GM21423 (cell line): ENCODE measurements around the gene IFI27.
"Not testable (repeated sequence)": the region's sequence is repeated elsewhere in the genome, so short reads cannot be mapped to it uniquely, and the experiment has no call there.

ENCODE experiments used
- ATAC-seq: cut with Tn5 transposase; IDR thresholded peaks from one replicate; pipeline ENCODE4 v1.9.1; 2021; ENCODE audit warnings: mild to moderate bottlenecking, moderate library complexity; ENCODE audit not compliant: unreplicated experiment

The IFI27 gene

DNA sequence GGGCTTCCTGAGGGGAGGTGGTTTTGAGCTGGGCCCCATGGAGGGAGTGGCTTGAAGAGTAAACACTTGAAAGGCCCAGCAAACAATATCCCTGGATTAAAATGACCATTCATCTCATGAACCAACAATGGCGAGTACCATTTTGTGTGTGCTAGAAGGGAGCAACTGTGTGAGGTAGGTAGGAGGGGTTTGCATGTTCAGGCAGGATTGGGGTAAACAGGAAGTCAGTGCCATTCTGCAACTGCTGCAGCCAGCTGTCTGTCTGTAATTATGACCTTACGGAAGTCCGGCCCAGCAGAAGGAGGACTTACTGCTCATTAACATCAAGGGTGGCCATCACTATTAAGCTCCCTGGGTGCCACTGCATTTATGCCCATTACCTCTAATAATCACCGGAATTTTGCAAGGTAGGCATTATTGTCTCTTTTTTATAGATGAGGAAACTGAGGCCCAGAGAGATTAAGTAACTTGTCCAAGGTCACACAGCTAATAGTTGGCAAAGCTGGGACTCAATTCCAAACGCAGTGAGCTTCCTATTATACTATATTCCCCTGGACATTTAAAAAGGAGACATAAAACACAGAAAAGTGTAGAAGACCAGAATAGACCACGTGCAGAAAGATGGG, 35.5 kb downstream of the IFI27 start:
- no peak for ATAC-seq

DNA sequence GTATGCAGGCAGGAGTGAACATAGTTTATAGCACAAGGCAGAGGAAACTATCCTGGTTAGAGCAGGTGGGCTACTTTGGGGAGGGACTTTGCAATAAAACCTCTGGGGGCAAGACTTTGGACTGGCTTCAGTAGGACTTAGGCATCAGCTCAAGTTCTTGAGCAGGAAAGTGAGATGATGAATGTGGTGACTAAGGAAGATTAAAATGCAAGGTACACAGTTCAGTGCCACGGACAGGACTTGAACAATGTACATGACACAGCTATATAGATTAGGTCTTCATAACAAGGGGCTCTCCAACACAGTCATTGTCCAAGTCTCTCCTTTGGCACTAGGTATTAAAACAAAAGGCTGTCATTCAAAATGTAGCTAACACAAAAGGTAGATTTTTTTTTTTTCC, 42.1 kb downstream of the IFI27 start:
- ATAC-seq, result no peak

DNA sequence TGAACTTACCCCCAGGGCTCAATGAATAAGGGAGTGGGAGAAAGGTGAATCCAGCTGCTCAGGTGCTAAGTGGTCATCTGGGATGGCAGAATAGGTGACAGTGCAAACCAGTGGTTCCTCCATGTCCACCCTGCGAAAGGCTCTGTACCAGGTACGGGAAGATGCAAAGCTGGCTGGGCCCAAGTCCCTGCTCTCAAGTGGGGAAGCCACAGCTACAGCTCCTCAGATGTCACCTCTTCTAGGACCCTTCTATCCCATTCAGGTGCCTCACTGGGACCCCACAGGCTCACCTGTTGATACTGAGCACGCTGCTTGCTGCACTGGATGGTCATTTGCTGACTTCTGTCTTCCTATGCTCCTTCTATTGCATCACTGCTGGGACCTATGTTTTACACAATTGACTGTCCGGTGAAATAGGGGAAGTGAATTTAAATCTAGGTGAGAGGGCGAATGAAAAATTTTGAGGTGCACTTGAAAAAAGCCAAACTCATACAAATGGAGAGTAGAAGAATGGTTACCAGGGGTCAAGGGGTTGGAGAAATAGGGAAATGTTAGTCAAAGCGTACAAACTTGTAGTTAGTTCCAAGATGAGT, 43.3 kb downstream of the IFI27 start:
- ATAC-seq, result no peak

DNA sequence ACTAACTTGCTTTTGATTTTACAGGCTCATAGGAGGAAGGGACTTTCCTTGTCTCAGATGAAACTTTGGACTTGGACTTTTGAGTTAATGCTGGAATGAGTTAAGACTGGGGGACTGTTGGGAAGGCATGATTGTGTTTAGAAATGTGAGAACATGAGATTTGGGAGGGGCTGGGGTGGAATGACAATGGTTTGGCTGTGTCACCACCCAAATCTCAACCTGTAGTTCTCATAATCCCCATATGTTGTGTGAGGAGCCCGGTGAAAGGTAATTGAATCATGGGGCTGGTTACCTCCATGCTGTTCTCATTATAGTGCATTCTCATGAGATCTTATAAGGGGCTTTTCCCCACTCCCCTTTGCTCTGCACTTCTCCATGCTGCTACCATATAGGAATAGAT, 45.6 kb downstream of the IFI27 start:
- not testable (repeated sequence) for ATAC-seq

DNA sequence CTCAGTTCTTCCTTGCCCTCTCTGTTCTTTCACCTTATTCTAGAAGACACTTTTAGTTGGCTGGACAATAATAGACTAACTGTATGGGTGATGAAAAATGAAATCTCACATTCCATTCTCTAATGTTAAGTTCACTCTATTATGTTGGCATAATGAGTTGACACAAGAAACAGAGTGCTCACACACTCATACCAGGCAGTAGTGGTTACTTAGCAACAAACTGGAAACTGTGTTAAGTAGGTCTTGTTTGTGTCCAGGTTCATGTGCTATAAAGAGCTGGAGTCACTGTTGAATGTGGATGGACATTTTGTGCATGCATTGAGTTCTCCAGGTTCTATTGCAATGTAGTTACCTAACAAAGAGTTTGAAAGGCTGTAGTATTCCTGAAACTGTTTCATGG, 46.7 kb downstream of the IFI27 start:
- no peak for ATAC-seq

DNA sequence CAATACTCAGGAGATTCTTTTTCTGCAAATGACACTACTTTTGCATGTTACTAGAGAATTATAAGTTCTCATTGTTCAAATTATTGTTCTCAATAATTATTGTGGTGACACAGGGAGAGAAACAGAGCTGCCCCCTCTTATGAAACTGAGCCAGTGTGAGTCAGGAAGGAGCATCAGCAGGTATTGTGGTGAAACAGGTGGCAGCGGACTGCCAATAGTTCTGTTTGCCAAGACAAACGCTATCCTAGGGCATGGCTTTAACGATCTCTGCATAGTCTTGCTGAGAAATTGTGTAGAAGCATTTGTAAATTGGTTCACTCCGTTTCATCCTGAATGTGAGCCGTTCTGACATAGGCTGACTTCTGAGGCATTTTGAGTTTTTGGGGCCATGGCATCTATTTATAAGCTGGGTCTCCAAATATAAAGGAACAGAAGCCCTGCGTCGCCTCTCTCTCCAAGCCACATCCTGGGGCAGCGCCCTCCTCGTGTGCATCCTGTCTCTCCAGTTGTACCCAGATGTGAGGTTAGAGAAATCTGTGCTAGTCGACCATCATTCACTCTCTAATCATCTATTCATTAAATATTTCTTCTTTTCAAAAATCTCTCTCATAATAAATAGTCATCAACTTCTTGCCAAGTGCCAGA, 47.8 kb downstream of the IFI27 start:
- no peak for ATAC-seq

DNA sequence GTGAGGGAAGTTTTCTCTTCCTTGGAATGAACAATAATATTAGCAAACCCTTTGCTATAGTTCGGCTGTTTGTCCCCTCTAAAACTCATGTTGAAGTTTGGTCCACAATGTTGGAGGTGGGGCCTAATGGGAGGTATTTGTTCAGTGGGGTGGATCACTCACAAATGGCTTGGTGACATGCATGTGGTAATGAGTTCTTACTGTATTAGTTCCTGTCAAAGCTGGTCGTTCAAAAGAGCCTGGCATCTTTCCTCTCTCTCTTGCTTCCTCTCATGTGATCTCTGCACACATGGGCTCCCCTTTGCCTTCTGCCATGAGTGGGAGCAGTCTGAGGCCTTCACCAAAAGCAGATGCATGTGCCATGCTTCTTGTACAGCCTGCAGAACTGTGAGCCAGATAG, 50.5 kb downstream of the IFI27 start:
- no peak for ATAC-seq

- ATAC-seq, result no peak
These were observed 51.4 kb downstream of the IFI27 start for GRCh38 chr14:94161981-94162380.

GRCh38 chr14:94162466-94162865, 51.9 kb downstream of the IFI27 start:
- ATAC-seq, result no peak

- no peak for ATAC-seq
These were observed 53.3 kb downstream of the IFI27 start for GRCh38 chr14:94163796-94164195.

DNA sequence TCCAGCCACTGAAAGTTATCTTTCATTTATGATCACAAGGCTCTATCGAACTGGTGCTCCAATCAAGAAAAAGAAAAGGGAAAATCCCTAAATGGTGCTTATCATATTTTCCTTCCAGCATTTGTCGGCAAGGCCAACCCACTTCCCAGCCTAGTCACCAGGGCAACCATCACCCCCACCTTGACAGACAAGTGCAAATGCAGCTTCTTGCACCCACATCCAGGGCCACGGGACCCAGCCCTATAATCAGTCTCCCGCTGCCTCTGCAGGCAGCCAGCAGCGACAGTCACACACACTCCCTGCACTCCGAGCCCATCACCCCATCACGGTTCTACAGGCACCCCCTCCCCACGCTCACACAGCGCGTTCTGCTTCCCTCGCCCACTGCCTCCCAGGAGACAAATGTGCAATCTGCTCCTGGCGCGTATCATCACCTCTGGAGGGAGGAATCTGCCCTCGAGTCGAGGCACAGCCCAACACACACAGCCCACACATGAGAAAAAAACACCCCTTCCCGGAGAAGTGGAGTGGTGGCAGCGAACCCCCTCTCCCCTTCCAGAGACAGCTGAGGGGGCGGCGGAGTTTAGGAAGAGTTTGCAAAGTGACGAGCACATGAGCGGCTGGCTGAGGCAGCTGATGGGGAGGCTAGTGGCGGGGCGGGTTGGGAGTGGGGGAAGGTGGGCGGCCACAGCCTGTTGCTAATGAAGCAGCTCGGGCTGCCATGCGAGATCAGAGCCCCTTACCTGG, 54.3 kb downstream of the IFI27 start:
- ATAC-seq, result no peak

- ATAC-seq, result no peak
These were observed 55.2 kb downstream of the IFI27 start for GRCh38 chr14:94165744-94166143.
